Transverse colon (tissue), 3 donors: ENCODE data around the gene TM4SF5.
A peak's percentile ranks its signal among the peaks of the same experiment; 100 is the strongest.

Source experiments
- CTCF ChIP-seq, 5 experiments: fragments of 200-600 bp in 3 of 5; fragments of 450-650 bp in 2 of 5; sonication (generic) in 3 of 5; IDR thresholded peaks; 1 replicate in 2 of 5; 2 replicates in 3 of 5; pipeline ENCODE4 v1.5.1; 2016 to 2017; ENCODE audit warnings: antibody characterized with exemption in 5 of 5, inconsistent platforms in 3 of 5, mild to moderate bottlenecking in 2 of 5, moderate library complexity in 1 of 5
- EP300 ChIP-seq: sonication (generic); formaldehyde crosslinking; IDR thresholded peaks from one replicate; pipeline ENCODE4 v1.6.1; 2017; ENCODE audit warnings: antibody characterized with exemption, low read depth
- POLR2A ChIP-seq: fragments of 450-650 bp; IDR thresholded peaks from one replicate; pipeline ENCODE4 v1.6.1; 2016; ENCODE audit warnings: antibody characterized with exemption, mild to moderate bottlenecking, moderate library complexity

- TF ChIP-seq CTCF (IDR thresholded peaks at IDR 0.05): peak in 2 of 5 experiments; percentile 12 to 29
- no peak for TF ChIP-seq POLR2A
- TF ChIP-seq EP300: no peak
These were observed 38.6 kb upstream of the TM4SF5 start for GRCh38 chr17:4733073-4733531.
